GM12878 (cell line): ENCODE results near the gene CACNA2D4. TPM values are rescaled to one million over a fixed set of nuclear protein-coding genes. Genes with fewer than 3 reads are reported as not detected.

ENCODE experiments used
- ATAC-seq: fragments of 200-7000 bp; cut with Tn5 transposase; 3 replicates; pipeline ENCODE4 v1.9.1; 2020; ENCODE audit warnings: mild to moderate bottlenecking, moderate library complexity
- BruUV-seq: library from RNA; stranded (reverse); fragments of 400-500 nt; replicated peaks from 2 replicates; lab custom pipeline; 2021; lab: Mats Ljungman, UMichigan
- CTCF ChIA-PET: fragments of 300-600 bp; sonication (Branson Sonifier 250); formaldehyde crosslinking; extraction: SDS; loops from one replicate; lab custom pipeline; 2021; ENCODE audit warnings: inconsistent platforms; lab: Yijun Ruan, JAX
- POLR2A ChIA-PET: fragments of 350-600 bp; formaldehyde crosslinking; extraction: SDS; loops from one replicate; lab custom pipeline; 2021; ENCODE audit warnings: inconsistent platforms; lab: Charles Lee
- RAD21 ChIA-PET: fragments of 300-600 bp; sonication (Branson Sonifier 250); formaldehyde crosslinking; loops from one replicate; lab custom pipeline; 2023; ENCODE audit warnings: antibody characterized with exemption; ENCODE audit not compliant: unreplicated experiment; lab: Charles Lee
- SMC1A ChIA-PET: fragments of 300-600 bp; sonication (Branson Sonifier 250); formaldehyde crosslinking; loops from one replicate; lab custom pipeline; 2023; ENCODE audit not compliant: unreplicated experiment, uncharacterized antibody; lab: Charles Lee
- DNase-seq: peaks from one replicate; pipeline ENCODE4 v3.0.0-alpha.2; 2011; ENCODE audit warnings: low read depth, low spot score
- FAIRE-seq: peaks from 3 replicates; lab custom pipeline; 2011; peaks lifted over from hg19 to GRCh38; lab: Jason Lieb, UNC
- H2AFZ ChIP-seq: 2 replicates; pipeline ENCODE4 v1.6.0; 2011; ENCODE audit warnings: low read depth, low read length, control low read depth; ENCODE audit not compliant: control insufficient read depth
- H3K27ac ChIP-seq: 2 replicates; pipeline ENCODE4 v1.5.1; 2011; ENCODE audit warnings: control low read depth; ENCODE audit not compliant: control insufficient read depth, insufficient read depth
- H3K27me3 ChIP-seq, 2 experiments: replicated peaks in 1 of 2; 2 replicates each; pipeline versions ENCODE4 v1.6.0 to v1.6.1; 2011; ENCODE audit warnings: low read length in 1 of 2; ENCODE audit not compliant: control insufficient read depth in 2 of 2, insufficient read depth in 2 of 2
- H3K36me3 ChIP-seq, 2 experiments: 2 replicates each; pipeline ENCODE4 v1.5.1; 2011; ENCODE audit warnings: low read length in 1 of 2; ENCODE audit not compliant: control insufficient read depth in 2 of 2, insufficient read depth in 2 of 2
- H3K4me1 ChIP-seq: 2 replicates; pipeline ENCODE4 v1.6.1; 2011; ENCODE audit warnings: mild to moderate bottlenecking, low read length, moderate library complexity, mixed read lengths; ENCODE audit not compliant: control insufficient read depth, insufficient read depth
- H3K4me2 ChIP-seq: 2 replicates; pipeline ENCODE4 v1.6.0; 2011; ENCODE audit warnings: control low read depth; ENCODE audit not compliant: control insufficient read depth, insufficient read depth
- H3K4me3 ChIP-seq: fragments of 200-600 bp; sonication (generic); 2 replicates; pipeline ENCODE4 v1.5.1; 2016
- H3K79me2 ChIP-seq: 2 replicates; pipeline ENCODE4 v1.6.0; 2011; ENCODE audit warnings: low read length; ENCODE audit not compliant: control insufficient read depth, insufficient read depth
- H3K9ac ChIP-seq: 2 replicates; pipeline ENCODE4 v1.8.0; 2011; ENCODE audit warnings: low read length, control low read depth, mixed read lengths; ENCODE audit not compliant: control insufficient read depth, insufficient read depth
- H3K9me3 ChIP-seq: replicated peaks from 3 replicates; pipeline ENCODE4 v1.5.1; 2011; ENCODE audit warnings: mild to moderate bottlenecking, low read length; ENCODE audit not compliant: control insufficient read depth, insufficient read depth
- H4K20me1 ChIP-seq: 2 replicates; pipeline ENCODE4 v1.6.0; 2011; ENCODE audit not compliant: control insufficient read depth, insufficient read depth
- E4F1 ChIP-seq: fragments of 450-650 bp; IDR thresholded peaks from 2 replicates; pipeline ENCODE4 v1.6.1; 2018; ENCODE audit warnings: borderline replicate concordance, mild to moderate bottlenecking; ENCODE audit not compliant: partially characterized antibody
- ETV6 ChIP-seq, 2 experiments: fragments of 450-650 bp in 1 of 2; IDR thresholded peaks in 1 of 2; conservative IDR thresholded peaks in 1 of 2; 2 replicates each; pipeline ENCODE4 v1.6.1; 2014; ENCODE audit warnings: antibody characterized with exemption in 1 of 2, borderline replicate concordance in 1 of 2, low read depth in 1 of 2, mild to moderate bottlenecking in 1 of 2, moderate library complexity in 1 of 2
- FOXK2 ChIP-seq: fragments of 450-650 bp; IDR thresholded peaks from 2 replicates; pipeline ENCODE4 v1.6.1; 2017; ENCODE audit warnings: mild to moderate bottlenecking, moderate library complexity
- HDAC6 ChIP-seq: fragments of 200-600 bp; sonication (generic); IDR thresholded peaks from one replicate; pipeline ENCODE4 v1.8.0; 2017; ENCODE audit warnings: antibody characterized with exemption; ENCODE audit not compliant: unreplicated experiment
- HDGF ChIP-seq: fragments of 450-650 bp; IDR thresholded peaks from 2 replicates; pipeline ENCODE4 v1.6.1; 2016; ENCODE audit warnings: antibody characterized with exemption
- MEF2B ChIP-seq: fragments of 450-650 bp; IDR thresholded peaks from 2 replicates; pipeline ENCODE4 v1.6.1; 2018; ENCODE audit warnings: mild to moderate bottlenecking, moderate library complexity; ENCODE audit not compliant: partially characterized antibody, poor library complexity, severe bottlenecking
- NKRF ChIP-seq: fragments of 450-650 bp; conservative IDR thresholded peaks from 2 replicates; pipeline ENCODE4 v1.6.1; 2017; ENCODE audit warnings: mild to moderate bottlenecking, moderate library complexity
- RBBP5 ChIP-seq: fragments of 200-600 bp; sonication (generic); conservative IDR thresholded peaks from 2 replicates; pipeline ENCODE4 v1.6.1; 2016
- SIN3A ChIP-seq: IDR thresholded peaks from 2 replicates; pipeline ENCODE4 v1.6.1; 2012; ENCODE audit warnings: low read depth, low read length, improper control_type of control experiment
- SREBF1 ChIP-seq: IDR thresholded peaks from 2 replicates; pipeline ENCODE4 v1.6.1; 2012; ENCODE audit warnings: mild to moderate bottlenecking, low read length
- TARDBP ChIP-seq: IDR thresholded peaks from 2 replicates; pipeline ENCODE4 v1.6.1; 2016; ENCODE audit warnings: borderline replicate concordance
- TCF3 ChIP-seq: IDR thresholded peaks from 2 replicates; pipeline ENCODE4 v1.6.1; 2012; ENCODE audit warnings: low read depth, mild to moderate bottlenecking, low read length, borderline replicate concordance; ENCODE audit not compliant: insufficient read depth
- ZBTB33 ChIP-seq: fragments of 450-650 bp; IDR thresholded peaks from 2 replicates; pipeline ENCODE4 v1.6.1; 2017; ENCODE audit warnings: mild to moderate bottlenecking
- ZNF384 ChIP-seq: IDR thresholded peaks from 2 replicates; pipeline ENCODE4 v1.6.1; 2012; ENCODE audit warnings: low read depth, mild to moderate bottlenecking, low read length, improper control_type of control experiment, borderline replicate concordance
- WGBS: methylation state at CpG from one replicate; pipeline ENCODE4 v1.1.6; 2016; ENCODE audit warnings: low lambda C conversion rate; ENCODE audit not compliant: insufficient replicate concordance, insufficient coverage; ENCODE audit errors: missing lambda C conversion rate; 5-methylcytosine and 5-hydroxymethylcytosine counted together
- in situ Hi-C: fragments of 300-500 bp; cut with MboI; formaldehyde crosslinking; loops from 9 replicates; pipeline ENCODE4 v1.14.3; 2018; ENCODE audit warnings: mixed read lengths
- intact Hi-C: fragments of 100-400 bp; cut with micrococcal nuclease; formaldehyde crosslinking; loops from one replicate; pipeline ENCODE4 v1.14.2; 2022; ENCODE audit not compliant: unreplicated experiment
- polyA plus RNA-seq, 11 experiments: library from polyadenylated mRNA; depleted of rRNA in 4 of 11; unstranded in 6 of 11; stranded (reverse) in 5 of 11; fragments of >200 nt; fragmentation: Nextera tagmentation in 4 of 11; fragmentation: Illumina TruSeq in 1 of 11; extraction: Ambion mirVana in 4 of 11; extraction: Trizol in 1 of 11; gene quantifications; 1 replicate in 1 of 11; 2 replicates in 10 of 11; pipeline versions ENCODE4 v1.2.1 to v1.2.3, GENCODE V29; 2011 to 2016; ENCODE audit warnings: inconsistent platforms in 2 of 11, missing spikeins in 2 of 11, low read depth in 1 of 11
- total RNA-seq, 4 experiments: library from RNA; depleted of rRNA in 3 of 4; stranded (reverse); fragments of >200 nt in 3 of 4; fragmentation: Illumina TruSeq in 1 of 4; extraction: Trizol in 1 of 4; gene quantifications; 2 replicates each; pipeline versions ENCODE4 v1.2.1 to v1.2.3, GENCODE V29; 2013 to 2021

CACNA2D4 gene
- total and polyA plus RNA-seq, 10 of the 15 experiments (the other 5 are each of a cell fraction or from before 2014, with no cell fraction given) = 0.03 to 1.0 (median 0.65) TPM

- TF ChIP-seq TCF3 = no peak
Measured at GRCh38 chr12:1823237-1823636, 95.2 kb downstream of the CACNA2D4 start (continued).

DNA sequence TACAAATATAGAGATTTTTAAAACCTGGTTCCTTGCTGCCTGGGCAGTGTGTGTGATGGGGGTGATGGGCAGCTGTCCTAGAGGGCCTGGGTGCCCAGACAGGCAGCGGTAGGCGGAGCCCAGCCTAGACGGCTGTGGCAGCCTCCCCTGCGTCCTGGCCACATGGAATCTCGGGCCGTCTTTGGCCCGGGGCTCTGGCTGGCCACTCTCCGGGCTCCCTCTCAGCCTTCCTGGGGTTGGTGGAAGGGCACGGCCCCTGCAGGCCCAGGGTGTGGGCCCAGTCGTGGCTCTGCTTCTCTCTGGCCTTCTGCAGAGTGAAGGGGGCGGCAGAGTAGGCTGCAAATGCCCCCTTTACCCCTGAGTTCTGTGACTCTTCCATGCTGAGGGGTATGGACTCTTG is 95.8 kb downstream of the CACNA2D4 start:
- no peak for FAIRE-seq
- H3K9me3 ChIP-seq = no peaks in the 10 kb centered on the region
- BruUV-seq = no TSS peak
- no peak overlapping the region for H3K4me2 ChIP-seq
- intact Hi-C loops (no loop called here), in situ Hi-C loops (no loop called here)
- H3K27me3 ChIP-seq = peaks cover 8 to 11% of the 10 kb centered on the region in 2 experiments; a peak in 3 of 4 replicates
- no peaks in the 10 kb centered on the region for H4K20me1 ChIP-seq
- no peak for ATAC-seq
- 37% methylated on average over 11 of the region's 11 CpGs for WGBS
- H3K27ac ChIP-seq = no peak overlapping the region
- POLR2A ChIA-PET = no interaction called here
- H2AFZ ChIP-seq = no peak overlapping the region
- no peak for TF ChIP-seq HDGF
- TF ChIP-seq FOXK2 = no peak
- no peak for TF ChIP-seq RBBP5
- no peak for TF ChIP-seq SIN3A
- no peak for TF ChIP-seq HDAC6
- TF ChIP-seq ZNF384 = no peak
- no peak for TF ChIP-seq MEF2B
- TF ChIP-seq E4F1 = no peak
- no peak for TF ChIP-seq ZBTB33
- no peak for TF ChIP-seq NKRF
- no peak for TF ChIP-seq TARDBP
- TF ChIP-seq ETV6 (conservative IDR thresholded peaks at IDR 0.05 in 1 of 2, IDR thresholded peaks at IDR 0.05 in 1 of 2; ENCODE audit: borderline replicate concordance in 1 of 2, low read depth in 1 of 2) = no peak
- no peak for TF ChIP-seq SREBF1
- SMC1A ChIA-PET = interaction anchor here (1.0 kb wide), 1 partner anchor 17 kb away, joined by 3 read pairs; no protein-coding TSS in a partner anchor
- H3K79me2 ChIP-seq = no peaks in the 10 kb centered on the region
- RAD21 ChIA-PET = no interaction called here
- no peak overlapping the region for H3K4me3 ChIP-seq
- no peaks in the 10 kb centered on the region for H3K36me3 ChIP-seq
- H3K4me1 ChIP-seq = no peaks in the 10 kb centered on the region
- H3K9ac ChIP-seq = no peak overlapping the region
- CTCF ChIA-PET = no interaction called here
- no peak for DNase-seq
